SK-N-DZ (cell line): Measurements from ENCODE around the gene ANOS1.

Source experiments
- DNase-seq: peaks from one replicate; pipeline ENCODE4 v3.0.0-alpha.2; 2015; ENCODE audit warnings: low spot score

ANOS1 gene

DNA sequence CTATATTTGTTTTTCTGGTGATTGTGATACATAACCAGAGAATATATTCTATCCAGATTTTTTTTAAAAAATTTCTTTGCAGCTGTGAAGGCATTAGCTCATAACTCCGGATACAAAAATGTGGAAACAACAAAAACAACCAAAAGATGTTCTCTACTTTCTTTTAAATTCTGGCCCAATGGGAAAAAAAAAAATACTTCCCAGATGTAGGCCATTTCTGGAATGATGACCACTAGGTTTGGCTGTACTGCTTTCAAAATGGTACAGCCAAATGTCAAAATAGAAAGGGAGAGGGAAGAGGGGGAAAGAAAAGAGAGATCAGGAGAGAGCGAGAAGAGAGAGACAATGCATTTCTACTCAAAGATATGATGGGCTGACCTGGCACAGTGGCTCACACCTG, 14.6 kb downstream of the ANOS1 start:
- DNase-seq: no peak

GRCh38 chrX:8714164-8714563, 17.8 kb downstream of the ANOS1 start:
- no peak for DNase-seq

- DNase-seq: no peak
Observed at GRCh38 chrX:8711401-8711800, 20.5 kb downstream of the ANOS1 start.

GRCh38 chrX:8704184-8704583, 27.8 kb downstream of the ANOS1 start:
- DNase-seq: no peak

- DNase-seq: no peak
Observed at GRCh38 chrX:8692871-8693270, 39.1 kb downstream of the ANOS1 start.

DNA sequence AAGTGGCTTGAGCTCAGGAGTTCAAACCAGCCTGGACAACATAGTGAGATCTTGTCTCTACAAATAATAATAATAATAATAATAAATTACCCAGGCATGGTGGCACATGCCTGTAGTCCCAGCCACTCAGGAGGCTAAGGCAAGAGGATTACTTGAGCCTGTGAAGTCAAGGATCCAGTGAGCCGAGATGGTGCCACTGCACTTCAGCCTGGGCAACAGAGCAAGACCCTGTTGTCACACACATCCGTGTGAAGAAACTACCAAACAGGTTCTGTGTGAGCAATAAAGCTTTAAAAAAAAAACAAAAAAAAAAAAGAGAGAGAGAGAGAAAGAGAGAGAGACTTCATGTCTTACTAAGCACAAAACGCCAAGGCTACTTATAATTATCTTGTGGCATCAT, 42.5 kb downstream of the ANOS1 start:
- DNase-seq: no peak

GRCh38 chrX:8688776-8689175, 43.2 kb downstream of the ANOS1 start:
- no peak for DNase-seq

- no peak for DNase-seq
Observed at GRCh38 chrX:8684201-8684965, 47.6 kb downstream of the ANOS1 start.

GRCh38 chrX:8683687-8684086, 48.2 kb downstream of the ANOS1 start:
- no peak for DNase-seq

DNA sequence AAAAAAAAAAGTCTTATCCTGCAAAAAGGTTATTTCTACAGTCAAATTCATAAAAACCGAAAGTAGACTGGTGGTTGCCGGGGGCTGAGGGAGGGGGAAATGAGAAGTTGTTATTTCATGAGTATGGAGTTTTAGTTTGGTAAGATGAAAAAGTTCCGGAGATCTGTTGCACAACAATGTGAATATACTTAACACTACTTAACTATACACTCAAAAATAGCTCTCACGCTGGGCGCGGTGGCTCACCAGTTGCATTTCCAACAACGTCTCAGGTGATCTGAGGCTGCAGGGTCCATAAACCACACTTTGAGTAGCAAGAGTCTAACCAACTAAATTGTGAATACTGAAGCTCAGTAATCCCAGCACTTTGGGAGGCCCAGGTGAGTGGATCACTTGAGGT, 52.4 kb downstream of the ANOS1 start:
- no peak for DNase-seq

- DNase-seq: no peak
Observed at GRCh38 chrX:8675006-8675630, 56.8 kb downstream of the ANOS1 start.

- no peak for DNase-seq
Observed at GRCh38 chrX:8673201-8673600, 58.7 kb downstream of the ANOS1 start.

GRCh38 chrX:8672176-8672575, 59.8 kb downstream of the ANOS1 start:
- DNase-seq: peak; percentile 4

DNA sequence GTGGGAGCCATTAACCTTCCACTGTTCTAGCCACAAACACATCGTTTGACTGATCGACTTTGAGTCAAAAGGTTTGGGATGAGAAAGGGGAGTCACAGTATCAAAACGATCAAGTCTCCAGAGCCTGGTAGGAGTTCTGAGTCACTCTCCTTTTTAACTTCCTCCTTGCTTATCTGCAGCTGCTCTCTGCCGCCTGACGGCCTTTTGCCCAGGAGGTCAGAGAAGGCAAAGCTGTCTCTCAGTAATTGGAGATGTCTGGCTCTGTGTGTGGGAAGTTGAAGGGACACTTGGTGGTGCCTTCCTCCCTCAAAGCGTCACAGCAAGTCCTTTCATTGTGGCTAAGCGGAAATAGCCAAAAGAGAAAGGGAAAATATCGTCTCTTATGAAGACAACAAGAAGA, 63.1 kb downstream of the ANOS1 start:
- DNase-seq: peak; percentile 57

DNA sequence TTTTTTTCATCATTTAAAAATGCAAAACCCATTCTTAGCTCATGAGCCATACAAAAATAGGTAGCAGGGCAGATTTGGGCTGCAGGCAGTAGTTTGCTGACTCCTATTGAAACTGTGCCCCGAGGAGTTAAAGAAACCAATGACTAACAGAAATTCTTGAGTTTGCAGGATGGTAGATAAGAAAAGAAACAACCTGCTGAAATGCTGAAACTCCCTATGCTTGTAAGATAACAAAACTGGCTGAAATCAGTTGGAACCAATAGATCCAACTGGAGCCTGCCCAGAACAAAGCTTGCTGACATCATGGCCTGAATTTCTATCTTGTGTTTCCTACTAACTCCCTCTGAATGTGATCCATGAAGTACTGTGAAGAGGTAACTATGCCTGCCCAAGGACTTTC, 68.6 kb downstream of the ANOS1 start:
- DNase-seq: no peak

DNA sequence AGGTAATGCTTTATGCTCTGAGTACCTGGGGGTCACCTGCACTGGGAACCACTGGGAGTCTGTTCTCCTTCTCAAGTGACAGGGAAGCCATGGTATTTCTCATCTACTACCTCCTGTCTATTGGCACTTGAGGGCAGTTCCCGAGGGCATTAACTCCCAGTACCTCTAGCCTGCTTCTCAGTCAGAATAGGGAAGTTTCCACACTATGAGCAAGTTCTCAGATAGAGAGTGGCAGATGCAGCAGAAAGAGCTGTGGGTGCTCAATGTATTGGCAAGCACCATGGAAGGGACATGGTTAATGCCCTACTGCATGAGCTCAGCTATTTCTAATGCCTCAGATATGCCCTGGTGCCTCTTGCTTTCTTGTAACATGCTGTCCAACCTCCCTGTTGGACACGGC, 74.1 kb downstream of the ANOS1 start:
- DNase-seq: no peak

DNA sequence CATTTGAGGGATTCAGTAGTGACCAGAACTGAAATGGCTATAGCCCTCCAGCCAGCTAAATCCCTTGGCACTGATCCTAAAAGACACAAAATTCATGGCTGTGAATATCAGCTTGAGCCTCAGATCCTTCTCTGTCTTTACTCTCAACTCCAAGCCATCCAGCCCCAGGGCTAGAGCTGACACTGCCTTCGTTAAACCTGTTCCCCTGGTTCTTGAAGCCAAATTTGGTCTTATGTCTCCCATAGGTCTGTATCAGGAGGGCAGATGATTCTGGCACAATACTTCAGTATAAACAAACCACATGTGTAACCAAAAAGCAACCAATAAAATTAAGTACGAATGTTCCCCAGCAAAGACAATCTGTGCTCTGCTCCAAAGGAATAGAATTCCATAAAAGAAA, 78.0 kb downstream of the ANOS1 start:
- no peak for DNase-seq

DNA sequence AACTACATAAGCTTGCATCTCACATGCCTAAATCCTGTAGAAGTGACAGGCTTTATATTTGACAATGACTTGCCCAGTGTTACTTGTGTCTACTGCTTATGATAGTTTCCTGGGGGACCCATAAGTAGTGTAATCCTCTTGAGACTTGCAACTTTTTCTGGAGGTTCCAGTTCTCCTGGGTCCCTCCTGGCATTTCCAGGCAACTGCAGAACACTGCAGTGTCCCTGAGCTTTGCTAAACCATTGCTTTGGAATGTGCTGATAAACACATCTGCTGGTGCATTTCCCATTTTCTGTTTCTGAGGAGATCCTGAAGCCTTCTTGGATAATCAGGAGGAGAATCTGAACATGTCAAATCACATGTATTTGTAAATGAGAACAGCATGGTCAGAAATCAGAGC, 82.0 kb downstream of the ANOS1 start:
- no peak for DNase-seq

- no peak for DNase-seq
Observed at GRCh38 chrX:8647176-8647575, 84.8 kb downstream of the ANOS1 start.

DNA sequence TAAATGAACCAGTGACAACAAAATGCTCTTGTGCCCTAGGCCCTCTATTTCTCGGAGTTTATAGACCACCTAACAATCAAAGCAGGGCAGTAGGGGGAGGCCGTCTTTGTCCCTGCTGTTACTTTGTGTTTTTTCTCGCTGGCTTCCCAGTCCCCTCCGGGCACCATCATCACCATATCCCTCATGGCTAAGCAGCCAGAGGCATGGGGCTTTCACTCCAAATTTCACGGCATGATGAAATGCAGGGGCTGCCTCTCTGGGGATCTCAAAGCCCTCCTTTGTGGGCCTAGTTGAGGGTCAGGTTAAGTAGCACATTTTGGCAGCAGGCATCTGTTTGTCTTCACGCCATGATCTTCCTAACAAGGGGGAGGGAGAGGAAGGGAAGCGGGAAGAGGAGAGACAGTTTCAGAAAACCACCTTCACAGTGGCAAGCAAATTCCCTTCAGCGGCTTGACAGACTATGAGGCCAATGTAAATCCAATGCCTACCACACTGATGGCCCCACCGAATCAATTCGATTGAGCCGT, 91.9 kb downstream of the ANOS1 start:
- peak; percentile 28 for DNase-seq

- DNase-seq: no peak
Observed at GRCh38 chrX:8636497-8636896, 95.4 kb downstream of the ANOS1 start.

DNA sequence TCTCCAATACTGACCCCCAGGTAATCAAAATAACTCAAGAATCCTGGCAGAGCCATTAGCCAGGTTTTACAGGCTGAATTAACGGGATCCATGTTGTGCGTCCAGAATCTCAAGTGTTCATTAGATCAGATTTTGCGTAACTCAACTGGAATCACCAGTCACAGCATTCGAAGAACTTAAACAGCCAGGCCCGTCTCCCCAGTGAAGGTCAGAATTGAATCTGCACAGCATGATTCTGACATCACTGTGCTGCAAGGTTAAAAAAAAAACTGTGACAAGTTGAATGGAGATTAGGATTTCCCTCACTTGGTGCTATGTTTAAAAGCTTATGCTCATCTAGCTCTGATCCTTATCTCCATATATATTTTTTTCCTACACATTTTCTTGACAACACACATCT, 96.1 kb downstream of the ANOS1 start:
- peak; percentile 11 for DNase-seq

DNA sequence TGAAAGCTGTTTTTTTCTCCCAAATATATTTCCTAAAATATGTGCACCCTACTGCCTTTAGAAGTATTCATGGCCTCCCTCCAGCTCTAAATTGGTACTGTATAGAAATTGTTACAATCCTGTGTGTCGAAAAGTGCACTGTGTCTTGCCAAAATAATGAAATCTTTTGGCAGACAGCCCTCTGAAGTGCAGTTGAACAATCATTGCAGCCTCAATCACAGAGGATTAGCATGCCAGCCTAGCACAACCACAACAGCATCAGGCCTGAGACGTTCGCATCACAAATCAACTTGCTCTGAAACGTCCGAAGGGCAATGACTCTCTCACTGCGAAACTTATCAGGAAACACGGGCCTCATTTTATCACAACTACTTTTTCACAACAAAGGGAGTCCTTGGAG, 99.0 kb downstream of the ANOS1 start:
- DNase-seq: no peak
